NK-92 (cell line): ENCODE measurements around the gene APOA1.
A peak's percentile ranks its signal among the peaks of the same experiment; 100 is the strongest.

Experiments
- DNase-seq: peaks from one replicate; lab custom pipeline; 2025; ENCODE audit not compliant: unreplicated experiment; lab: John Stamatoyannopoulos, UW

Gene APOA1

GRCh38 chr11:116791002-116791812, 46.2 kb downstream of the APOA1 start:
- no peak for DNase-seq

- no peak for DNase-seq
Observed at GRCh38 chr11:116790167-116791001, 47.0 kb downstream of the APOA1 start.

- DNase-seq, result no peak
Observed at GRCh38 chr11:116788975-116789374, 48.4 kb downstream of the APOA1 start.

GRCh38 chr11:116788534-116788933, 48.9 kb downstream of the APOA1 start:
- DNase-seq, result no peak

- DNase-seq, result peak; percentile 8
Observed at GRCh38 chr11:116787786-116788486, 49.5 kb downstream of the APOA1 start, which contains the start of gene ZPR1. TSS of gene ZPR1 (minus strand) at chr11:116788023. CDS start at chr11:116787990, 33 bp downstream.

- DNase-seq, result no peak
Observed at GRCh38 chr11:116787436-116787785, 50.0 kb downstream of the APOA1 start.

- no peak for DNase-seq
Observed at GRCh38 chr11:116786966-116787365, 50.5 kb downstream of the APOA1 start.

GRCh38 chr11:116786326-116786725, 51.1 kb downstream of the APOA1 start:
- DNase-seq, result no peak
